HEK293 (cell line): ENCODE measurements around the gene PI16.

ENCODE experiments used
- ZNF133 ChIP-seq: fragments of 450-650 bp; formaldehyde crosslinking; IDR thresholded peaks from 2 replicates; pipeline ENCODE4 v1.5.1; 2016; ENCODE audit warnings: missing biosample characterization, missing genetic modification characterization
- ZNF202 ChIP-seq: fragments of 450-650 bp; formaldehyde crosslinking; IDR thresholded peaks from 2 replicates; pipeline ENCODE4 v1.5.1; 2016; ENCODE audit warnings: missing biosample characterization, missing genetic modification characterization, borderline replicate concordance
- ZNF76 ChIP-seq: fragments of 450-650 bp; formaldehyde crosslinking; IDR thresholded peaks from 2 replicates; pipeline ENCODE4; 2016; ENCODE audit warnings: low read depth, missing biosample characterization, missing genetic modification characterization, borderline replicate concordance
- TF ChIP-seq, protein P1 (sequence below): fragments of 450-650 bp; formaldehyde crosslinking; IDR thresholded peaks from 2 replicates; pipeline ENCODE4 v1.5.1; 2016; ENCODE audit warnings: missing biosample characterization, missing genetic modification characterization

DNA sequence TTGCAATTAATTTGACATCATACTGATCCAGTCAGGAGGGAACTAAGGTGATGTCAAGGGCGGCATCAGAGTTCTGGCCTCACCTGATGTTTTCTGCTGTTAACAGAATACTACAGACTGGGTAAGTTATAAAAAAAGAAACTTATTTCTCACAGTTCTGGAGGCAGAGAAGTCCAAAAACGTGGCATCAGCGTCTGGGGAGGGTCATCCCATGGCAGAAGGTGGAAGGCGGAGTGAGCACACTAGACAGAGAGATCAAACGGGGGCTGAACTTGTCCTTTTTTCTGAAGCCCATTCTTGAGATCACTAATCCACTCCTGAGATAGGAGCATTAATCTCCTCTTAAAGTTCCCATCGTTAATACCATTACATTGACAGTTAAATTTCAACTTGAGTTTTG lies 34.7 kb downstream of the PI16 start:
- TF ChIP-seq, protein P1, sequence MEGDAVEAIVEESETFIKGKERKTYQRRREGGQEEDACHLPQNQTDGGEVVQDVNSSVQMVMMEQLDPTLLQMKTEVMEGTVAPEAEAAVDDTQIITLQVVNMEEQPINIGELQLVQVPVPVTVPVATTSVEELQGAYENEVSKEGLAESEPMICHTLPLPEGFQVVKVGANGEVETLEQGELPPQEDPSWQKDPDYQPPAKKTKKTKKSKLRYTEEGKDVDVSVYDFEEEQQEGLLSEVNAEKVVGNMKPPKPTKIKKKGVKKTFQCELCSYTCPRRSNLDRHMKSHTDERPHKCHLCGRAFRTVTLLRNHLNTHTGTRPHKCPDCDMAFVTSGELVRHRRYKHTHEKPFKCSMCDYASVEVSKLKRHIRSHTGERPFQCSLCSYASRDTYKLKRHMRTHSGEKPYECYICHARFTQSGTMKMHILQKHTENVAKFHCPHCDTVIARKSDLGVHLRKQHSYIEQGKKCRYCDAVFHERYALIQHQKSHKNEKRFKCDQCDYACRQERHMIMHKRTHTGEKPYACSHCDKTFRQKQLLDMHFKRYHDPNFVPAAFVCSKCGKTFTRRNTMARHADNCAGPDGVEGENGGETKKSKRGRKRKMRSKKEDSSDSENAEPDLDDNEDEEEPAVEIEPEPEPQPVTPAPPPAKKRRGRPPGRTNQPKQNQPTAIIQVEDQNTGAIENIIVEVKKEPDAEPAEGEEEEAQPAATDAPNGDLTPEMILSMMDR (tag by site-specific recombination), result no peak
- TF ChIP-seq ZNF133 (tag by site-specific recombination) (no peak), ZNF76 (tag by site-specific recombination) (no peak), ZNF202 (no peak)
